Epithelial cell of esophagus (primary cell): Measurements from ENCODE around the gene SS18L1.

Experiments
- DNase-seq: peaks from one replicate; pipeline ENCODE4 v3.0.0; 2010; ENCODE audit warnings: low read depth
- H3K4me3 ChIP-seq: 2 replicates; pipeline ENCODE4 v1.5.1; 2011; ENCODE audit warnings: mild to moderate bottlenecking, low read length, control low read depth
- TF ChIP-seq, protein P1 (sequence below): IDR thresholded peaks from 2 replicates; pipeline ENCODE4 v1.5.1; 2011; ENCODE audit warnings: low read depth, mild to moderate bottlenecking, low read length, control low read depth, inconsistent platforms; ENCODE audit not compliant: insufficient read depth; ENCODE audit errors: missing control alignments

Gene SS18L1

DNA sequence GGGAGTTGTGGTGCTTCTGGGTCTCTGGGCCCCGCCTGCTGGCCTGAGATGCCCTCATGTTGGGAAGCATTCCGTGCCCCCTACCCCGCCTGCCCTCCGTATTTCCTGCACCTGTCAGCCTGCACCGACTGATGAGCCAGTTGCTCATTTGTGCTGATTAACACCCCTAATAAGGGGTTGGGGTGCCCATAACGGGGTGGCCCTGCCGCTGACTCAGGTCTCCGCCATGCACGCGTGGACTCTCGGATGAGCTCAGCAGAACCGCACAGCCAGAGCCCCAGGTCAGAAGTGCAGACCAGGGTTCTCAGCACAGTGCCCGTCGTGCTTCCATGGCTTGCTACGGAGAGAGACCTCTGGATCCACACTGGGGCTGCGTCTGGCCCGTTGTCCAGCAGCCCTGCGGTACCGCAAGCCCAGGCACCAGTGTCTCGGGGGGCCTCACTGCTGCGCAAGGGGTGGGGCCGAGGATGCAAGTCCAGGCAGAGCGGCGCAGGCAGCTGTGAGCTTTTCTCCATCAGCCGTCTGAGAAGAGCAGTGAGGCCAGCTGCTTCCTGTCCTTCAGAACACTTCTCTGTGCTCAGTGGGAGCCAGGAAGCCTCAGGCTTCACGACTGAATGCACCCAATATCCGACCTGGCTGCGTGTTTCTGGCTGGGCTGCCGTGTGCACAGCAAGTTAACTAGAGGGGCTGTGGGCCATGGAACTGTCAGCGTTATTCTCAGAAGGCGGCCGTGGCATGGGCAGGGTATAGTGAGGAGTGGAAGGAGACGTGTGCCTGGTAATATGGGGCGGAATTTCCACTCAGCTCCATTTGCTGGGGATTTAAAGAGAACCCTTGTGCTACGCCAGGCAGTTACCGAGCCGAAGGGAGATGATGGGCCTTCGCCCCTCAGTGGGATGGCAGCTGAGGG is 57.9 kb downstream of the SS18L1 start:
- H3K4me3 ChIP-seq, result no peak overlapping the region
- TF ChIP-seq, protein P1, sequence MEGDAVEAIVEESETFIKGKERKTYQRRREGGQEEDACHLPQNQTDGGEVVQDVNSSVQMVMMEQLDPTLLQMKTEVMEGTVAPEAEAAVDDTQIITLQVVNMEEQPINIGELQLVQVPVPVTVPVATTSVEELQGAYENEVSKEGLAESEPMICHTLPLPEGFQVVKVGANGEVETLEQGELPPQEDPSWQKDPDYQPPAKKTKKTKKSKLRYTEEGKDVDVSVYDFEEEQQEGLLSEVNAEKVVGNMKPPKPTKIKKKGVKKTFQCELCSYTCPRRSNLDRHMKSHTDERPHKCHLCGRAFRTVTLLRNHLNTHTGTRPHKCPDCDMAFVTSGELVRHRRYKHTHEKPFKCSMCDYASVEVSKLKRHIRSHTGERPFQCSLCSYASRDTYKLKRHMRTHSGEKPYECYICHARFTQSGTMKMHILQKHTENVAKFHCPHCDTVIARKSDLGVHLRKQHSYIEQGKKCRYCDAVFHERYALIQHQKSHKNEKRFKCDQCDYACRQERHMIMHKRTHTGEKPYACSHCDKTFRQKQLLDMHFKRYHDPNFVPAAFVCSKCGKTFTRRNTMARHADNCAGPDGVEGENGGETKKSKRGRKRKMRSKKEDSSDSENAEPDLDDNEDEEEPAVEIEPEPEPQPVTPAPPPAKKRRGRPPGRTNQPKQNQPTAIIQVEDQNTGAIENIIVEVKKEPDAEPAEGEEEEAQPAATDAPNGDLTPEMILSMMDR, result no peak
- no peak for DNase-seq

DNA sequence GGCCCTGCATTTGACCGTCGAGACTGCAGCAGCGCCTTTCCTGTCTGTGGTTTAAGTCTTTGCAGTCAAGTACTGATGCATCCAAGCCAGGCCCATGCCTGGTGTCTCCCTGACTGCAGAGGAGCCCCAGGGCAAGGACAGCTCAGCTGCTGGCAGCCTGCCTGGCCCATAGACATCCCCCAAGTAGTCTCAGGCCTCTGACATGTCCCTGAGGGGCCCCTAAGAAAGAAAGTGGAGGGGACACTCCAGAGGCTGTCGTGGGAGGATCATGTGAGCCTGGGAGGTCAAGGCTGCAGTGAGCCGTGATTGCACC is 58.5 kb downstream of the SS18L1 start:
- DNase-seq, result no peak
- no peak overlapping the region for H3K4me3 ChIP-seq
- TF ChIP-seq, protein P1, result no peak

DNA sequence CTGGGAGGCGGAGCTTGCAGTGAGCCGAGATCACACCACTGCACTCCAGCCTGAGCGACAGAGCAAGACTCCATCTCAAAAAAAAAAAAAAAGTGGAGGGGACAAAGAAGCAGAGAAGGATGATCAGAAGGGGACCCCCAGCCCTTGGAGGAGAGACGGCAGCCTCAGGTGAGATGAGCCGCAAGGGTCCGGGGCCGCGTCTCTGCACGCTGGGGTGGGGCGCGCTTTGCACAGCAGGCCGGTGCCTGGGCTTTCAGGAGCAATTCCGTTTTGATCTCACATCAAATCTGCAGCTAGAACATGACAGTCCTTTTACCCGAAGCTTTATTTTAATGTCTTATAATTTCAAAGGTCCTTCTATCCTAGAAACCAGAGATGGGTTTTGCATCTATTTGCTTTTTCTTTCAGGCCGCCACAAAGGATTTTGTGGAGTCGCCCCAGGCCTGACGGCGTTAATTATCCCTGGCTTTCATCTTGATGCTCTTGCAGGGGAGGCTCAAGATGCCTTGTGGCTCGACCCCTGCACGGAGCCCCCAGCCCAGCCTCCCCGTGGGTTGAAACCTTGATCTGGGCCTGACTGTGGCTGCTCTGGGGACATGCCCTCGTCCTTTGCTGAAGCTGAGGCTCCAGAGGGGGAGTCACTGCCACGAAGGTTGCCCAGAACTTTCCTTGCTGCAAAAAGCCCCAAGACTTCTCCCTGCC is 59.3 kb downstream of the SS18L1 start:
- TF ChIP-seq, protein P1, result no peak
- DNase-seq, result no peak
- H3K4me3 ChIP-seq, result no peak overlapping the region

DNA sequence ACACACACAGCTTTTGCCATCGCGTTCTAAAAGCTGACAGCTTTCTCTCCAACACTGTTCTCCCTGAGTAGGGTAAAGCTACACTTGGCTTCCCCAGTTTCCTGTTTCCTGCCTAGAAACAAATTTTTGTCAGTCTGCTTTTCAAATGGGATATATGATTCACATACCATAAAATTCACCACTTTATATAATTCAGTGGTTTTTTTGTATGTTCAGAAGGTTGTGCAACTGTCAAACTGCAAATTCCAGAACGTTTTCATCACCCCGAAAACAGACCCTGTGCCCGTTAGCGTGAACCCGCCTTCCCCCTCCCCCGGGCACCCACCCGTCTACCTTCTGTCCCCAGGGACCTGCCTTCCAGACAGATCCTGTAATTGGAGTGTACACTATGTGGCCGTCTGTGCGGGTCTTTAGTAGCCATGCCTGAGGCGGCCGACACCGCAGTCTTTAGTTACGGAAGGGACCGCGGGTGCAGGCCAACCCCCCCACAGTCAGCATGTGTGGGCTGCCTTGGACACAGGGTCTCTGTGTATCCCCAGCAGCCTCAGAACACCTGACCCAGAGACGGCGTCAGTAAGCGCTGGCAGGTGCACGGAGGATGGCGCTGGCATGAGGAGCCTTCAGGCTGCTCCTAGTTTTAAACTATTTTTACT is 59.9 kb downstream of the SS18L1 start:
- no peak for DNase-seq
- H3K4me3 ChIP-seq, result no peak overlapping the region
- TF ChIP-seq, protein P1, result no peak

DNA sequence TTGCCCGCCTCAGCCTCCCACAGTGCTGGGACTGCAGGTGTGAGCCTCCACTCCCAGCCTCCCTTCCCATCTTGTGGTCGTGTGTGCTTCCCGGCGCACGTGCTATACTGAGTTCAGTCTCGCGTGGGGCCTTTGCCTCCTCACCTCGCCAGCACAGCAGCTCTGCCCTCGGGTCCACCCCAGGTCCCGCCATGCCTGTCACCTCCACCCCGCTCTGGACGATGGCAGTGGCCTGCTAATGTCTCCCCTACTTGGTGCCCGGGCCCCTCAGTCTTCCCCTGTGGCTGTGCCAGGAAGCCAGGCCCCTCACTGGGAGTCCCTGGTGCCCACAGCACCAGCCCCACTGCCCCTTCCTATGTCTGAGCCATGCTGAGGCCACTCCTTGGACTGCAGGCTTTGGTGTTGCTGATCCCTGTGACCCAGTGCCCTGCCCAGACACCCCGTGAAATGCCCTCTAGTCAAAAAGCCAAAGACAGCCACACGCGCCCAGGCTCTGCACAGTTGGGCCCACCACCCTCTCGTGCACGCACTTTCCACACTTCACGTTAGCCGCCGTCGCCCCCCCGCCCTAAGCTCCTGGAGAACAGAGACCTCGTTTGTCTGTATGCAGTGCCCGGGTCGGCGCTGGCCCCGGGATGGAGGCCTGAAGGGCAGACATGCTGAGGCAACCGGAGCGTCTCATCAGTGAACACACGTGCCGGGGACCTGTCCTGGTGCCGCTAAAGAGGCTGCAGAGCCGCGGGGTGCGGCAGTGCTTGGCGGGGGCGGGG is 62.2 kb downstream of the SS18L1 start:
- TF ChIP-seq, protein P1, result no peak
- no peak overlapping the region for H3K4me3 ChIP-seq
- no peak for DNase-seq

DNA sequence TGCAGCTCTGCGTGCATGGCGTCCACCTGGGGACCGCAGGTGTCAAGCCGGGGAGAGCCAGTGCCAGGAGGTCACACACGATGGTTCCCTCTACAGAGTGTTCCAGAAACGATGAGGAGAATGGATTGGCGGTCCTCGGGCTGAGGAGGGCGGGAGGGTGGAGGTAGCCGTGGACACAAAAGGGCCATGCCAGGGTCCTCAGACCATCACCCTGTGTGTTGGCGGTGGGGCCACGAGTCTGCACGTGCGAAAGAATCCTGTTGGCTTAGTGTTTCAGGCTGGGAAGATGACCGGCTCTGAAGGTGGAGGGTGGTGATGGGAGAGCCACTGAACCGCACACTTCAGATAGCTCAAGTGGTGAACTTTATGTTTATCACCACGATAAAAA is 62.8 kb downstream of the SS18L1 start:
- H3K4me3 ChIP-seq, result no peak overlapping the region
- DNase-seq, result no peak
- TF ChIP-seq, protein P1, result no peak
